Lower leg skin (tissue), 4 donors: ENCODE results near the gene SLC35E3. TPM values are rescaled to one million over a fixed set of nuclear protein-coding genes. Genes with fewer than 3 reads are reported as not detected.

Experiments
- DNase-seq, 2 donors: peaks; one replicate each; pipeline ENCODE4 v3.0.0-alpha.2; 2019; ENCODE audit warnings: low spot score in 2 of 2
- H3K4me3 ChIP-seq: fragments of 200-600 bp; sonication (generic); 2 replicates; pipeline ENCODE4 v1.5.1; 2017; ENCODE audit warnings: mild to moderate bottlenecking, low read depth; ENCODE audit not compliant: poor library complexity, severe bottlenecking
- CTCF ChIP-seq, 3 donors: fragments of 450-650 bp; IDR thresholded peaks; one replicate each; pipeline ENCODE4 v1.5.1; 2016; ENCODE audit warnings: antibody characterized with exemption in 3 of 3, mild to moderate bottlenecking in 3 of 3, moderate library complexity in 2 of 3
- POLR2A ChIP-seq, 2 donors: fragments of 450-650 bp; IDR thresholded peaks; one replicate each; pipeline ENCODE4 v1.6.1; 2016 to 2017; ENCODE audit warnings: antibody characterized with exemption in 2 of 2, mild to moderate bottlenecking in 1 of 2, moderate library complexity in 1 of 2
- WGBS, 2 donors: methylation state at CpG; one replicate each; pipeline ENCODE4 v1.1.5; 2018; 5-methylcytosine and 5-hydroxymethylcytosine counted together
- intact Hi-C: fragments of 100-400 bp; cut with DNase I; formaldehyde crosslinking; loops from one replicate; pipeline ENCODE4 v1.15.0; 2023; ENCODE audit warnings: low total_unique reads
- total RNA-seq, 4 donors: library from RNA; depleted of rRNA; stranded (reverse); fragments of >200 nt; gene quantifications; one replicate each; pipeline ENCODE4 v1.1.0, GENCODE V29; 2016

SLC35E3 gene
- total RNA-seq, 4 donors from 2014 or later = 4.5 to 13.9 (median 6.5) TPM

GRCh38 chr12:68771223-68771925 is 25.4 kb downstream of the SLC35E3 start:
- 82 to 86% methylated on average over 5 of the region's 5 CpGs for WGBS, 2 donors
- intact Hi-C loops = no loop called here
- no peak overlapping the region for H3K4me3 ChIP-seq
- no peak for DNase-seq
- TF ChIP-seq CTCF (IDR thresholded peaks at IDR 0.05) (no peak), POLR2A (IDR thresholded peaks at IDR 0.05) (no peak)

- WGBS, 2 donors = 79 to 83% methylated on average over 8 of the region's 8 CpGs
- DNase-seq = no peak
- intact Hi-C loops = no loop called here
- no peak for TF ChIP-seq POLR2A (IDR thresholded peaks at IDR 0.05)
- H3K4me3 ChIP-seq = no peak overlapping the region
Observed at GRCh38 chr12:68772714-68773113, 26.7 kb downstream of the SLC35E3 start.

GRCh38 chr12:68773582-68773981 is 27.6 kb downstream of the SLC35E3 start:
- WGBS, 2 donors = 90 to 92% methylated on average over 5 of the region's 5 CpGs
- intact Hi-C loops = no loop called here
- TF ChIP-seq POLR2A (IDR thresholded peaks at IDR 0.05) (no peak), CTCF (IDR thresholded peaks at IDR 0.05) (no peak)
- no peak overlapping the region for H3K4me3 ChIP-seq
- no peak for DNase-seq

GRCh38 chr12:68775121-68775630 is 29.2 kb downstream of the SLC35E3 start:
- TF ChIP-seq POLR2A (IDR thresholded peaks at IDR 0.05) (no peak), CTCF (IDR thresholded peaks at IDR 0.05) (no peak)
- WGBS, 2 donors = 94 to 95% methylated on average over 7 of the region's 7 CpGs
- peak in 1 of 2 donors; percentile 14 for DNase-seq
- H3K4me3 ChIP-seq = no peak overlapping the region
- intact Hi-C loops = no loop called here

- 80 to 88% methylated on average over 5 of the region's 5 CpGs for WGBS, 2 donors
- intact Hi-C loops = no loop called here
- peak in 1 of 2 donors; percentile 20 for DNase-seq
- TF ChIP-seq CTCF (IDR thresholded peaks at IDR 0.05) = no peak
- TF ChIP-seq POLR2A (IDR thresholded peaks at IDR 0.05) = no peak
- H3K4me3 ChIP-seq = no peak overlapping the region
Observed at GRCh38 chr12:68776976-68777610, 31.1 kb downstream of the SLC35E3 start.

GRCh38 chr12:68779280-68779679 is 33.3 kb downstream of the SLC35E3 start:
- TF ChIP-seq CTCF (IDR thresholded peaks at IDR 0.05) (no peak), POLR2A (IDR thresholded peaks at IDR 0.05) (no peak)
- DNase-seq = no peak

More at GRCh38 chr12:68779280-68779679, 33.3 kb downstream of the SLC35E3 start:
- H3K4me3 ChIP-seq = no peak overlapping the region
- intact Hi-C loops = no loop called here
